ENCODE data around the gene SLC39A10. TPM values are rescaled to one million over a fixed set of nuclear protein-coding genes. Genes with fewer than 3 reads are reported as not detected.

Gene SLC39A10
- total and polyA plus RNA-seq, 10 of the 15 experiments (the other 5 are each of a cell fraction or from before 2014, with no cell fraction given), result 2.0 to 23.6 (median 7.9) TPM

- no peak for TF ChIP-seq STAT3 (IDR thresholded peaks at IDR 0.05; ENCODE audit: low read depth, low read length)
Observed at GRCh38 chr2:195671563-195671962, 14.5 kb downstream of the SLC39A10 start (continued).

DNA sequence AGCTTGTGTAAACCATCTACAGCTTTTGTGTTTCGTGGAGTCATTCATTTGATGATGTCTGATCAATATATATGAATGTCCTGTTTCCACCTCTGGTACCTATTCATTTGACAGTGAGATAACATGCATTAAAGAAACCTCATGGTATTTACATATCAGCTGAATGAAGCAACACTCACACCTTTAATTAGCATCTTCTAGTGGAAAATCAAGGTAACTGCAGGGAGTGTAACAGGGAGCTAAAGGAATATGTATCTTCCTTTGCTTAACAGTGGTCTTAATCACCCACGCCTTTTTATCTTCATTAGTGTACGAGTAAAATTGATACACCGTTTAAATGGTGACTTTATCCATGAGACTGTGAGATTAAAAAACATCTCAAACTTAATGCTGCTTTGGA, 15.6 kb downstream of the SLC39A10 start:
- ATAC-seq (no peak), FAIRE-seq (no peak), DNase-seq (ENCODE audit: low read depth, low spot score) (no peak)
- H2AFZ ChIP-seq (ENCODE audit: control insufficient read depth, low read depth, low read length), result no peak overlapping the region
- H3K4me2 ChIP-seq (ENCODE audit: control insufficient read depth, insufficient read depth), result no peak overlapping the region
- no TSS peak for BruUV-seq (replicated peaks)
- no peak overlapping the region for H3K4me3 ChIP-seq
- in situ Hi-C loops (cut with MboI), result loop anchor here (5.0 kb wide), 1 partner anchor 385 kb away; no protein-coding TSS in a partner anchor
- H3K27ac ChIP-seq (ENCODE audit: control insufficient read depth, insufficient read depth), result no peak overlapping the region
- ChIA-PET SMC1A (ENCODE audit: uncharacterized antibody, unreplicated experiment) (interaction anchor here (1.2 to 1.9 kb wide), 6 partner anchors 7 to 174 kb away, joined by 3 to 7 read pairs (median 4); no protein-coding TSS in a partner anchor), CTCF (interaction anchor here (0.6 to 2.0 kb wide), 4 partner anchors 10 to 214 kb away, joined by 3 to 11 read pairs (median 4); partner anchors contain the start of gene SLC39A10), POLR2A (no interaction called here), RAD21 (ENCODE audit: unreplicated experiment) (interaction anchor here (2.1 kb wide), 1 partner anchor 96 kb away, joined by 12 read pairs; no protein-coding TSS in a partner anchor)
- WGBS (ENCODE audit: insufficient coverage, insufficient replicate concordance, low lambda C conversion rate, missing lambda C conversion rate), result 96% methylated on average over 4 of the region's 4 CpGs
- no peaks in the 10 kb centered on the region for H3K27me3 ChIP-seq (replicated peaks in 1 of 2; ENCODE audit: control insufficient read depth in 2 of 2, insufficient read depth in 2 of 2, low read length in 1 of 2)
- intact Hi-C loops (cut with micrococcal nuclease; ENCODE audit: unreplicated experiment), result no loop called here
- no peak overlapping the region for H3K9ac ChIP-seq (ENCODE audit: control insufficient read depth, insufficient read depth, low read length)
- H4K20me1 ChIP-seq (ENCODE audit: control insufficient read depth, insufficient read depth), result no peaks in the 10 kb centered on the region
- no peaks in the 10 kb centered on the region for H3K4me1 ChIP-seq (ENCODE audit: control insufficient read depth, insufficient read depth, low read length)
- H3K79me2 ChIP-seq (ENCODE audit: control insufficient read depth, insufficient read depth, low read length), result no peaks in the 10 kb centered on the region
- no peak for TF ChIP-seq ZNF24 (IDR thresholded peaks at IDR 0.05)
- no peak for TF ChIP-seq ZNF274 (IDR thresholded peaks at IDR 0.05; ENCODE audit: insufficient read depth, insufficient read length)
- TF ChIP-seq RELA (IDR thresholded peaks at IDR 0.05; ENCODE audit: borderline replicate concordance, partially characterized antibody), result no peak
- no peak for TF ChIP-seq SIN3A (IDR thresholded peaks at IDR 0.05; ENCODE audit: low read depth, low read length)
- TF ChIP-seq CTCF (IDR thresholded peaks at IDR 0.05 in 2 of 3, conservative IDR thresholded peaks at IDR 0.05 in 1 of 3; ENCODE audit: control insufficient read depth in 2 of 3, extremely low read depth in 1 of 3, insufficient read depth in 1 of 3, low read depth in 3 of 3, low read length in 3 of 3), result peak in 2 of 3 experiments; percentile 15 to 22; a peak in 2 of 6 replicates
- TF ChIP-seq FOS (IDR thresholded peaks at IDR 0.05; ENCODE audit: borderline replicate concordance, extremely low read depth, insufficient read length), result no peak
- H3K9me3 ChIP-seq (replicated peaks; ENCODE audit: control insufficient read depth, insufficient read depth, low read length), result no peaks in the 10 kb centered on the region
- no peaks in the 10 kb centered on the region; a peak in 1 of 4 replicates for H3K36me3 ChIP-seq (ENCODE audit: control insufficient read depth in 2 of 2, insufficient read depth in 2 of 2, low read length in 1 of 2)

Measured in GM12878 (cell line).